Stimulated activated CD4-positive, alpha-beta T cell treated with anti-CD3 and anti-CD28 coated beads, Interleukin-2, amount 100 ng/mL, for 48 hours (primary cell): ENCODE measurements around the gene PAQR9.
A peak's percentile ranks its signal among the peaks of the same experiment; 100 is the strongest.

Experiments used
- DNase-seq, 2 donors: peaks; one replicate each; pipeline ENCODE4 v3.0.0-alpha.2; 2020

PAQR9 gene

DNA sequence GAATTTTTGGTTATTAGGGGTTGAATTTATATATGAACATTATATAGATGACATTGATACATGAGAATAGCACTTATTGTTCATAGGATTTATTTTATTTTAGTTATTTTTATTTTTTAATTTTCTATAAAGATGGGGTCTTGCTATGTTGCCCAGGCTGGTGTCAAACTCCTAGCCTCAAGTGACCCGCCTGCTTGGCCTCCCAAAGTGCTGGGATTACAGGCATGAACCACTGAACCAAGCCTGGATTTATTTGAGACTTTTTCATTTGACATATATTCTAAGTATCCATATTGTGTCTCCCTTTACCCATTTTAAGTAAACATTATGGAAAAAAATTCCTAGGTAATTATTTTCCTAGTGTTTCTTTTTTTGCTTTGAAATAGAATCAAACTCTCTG lies 12.5 kb downstream of the PAQR9 start:
- no peak for DNase-seq

DNA sequence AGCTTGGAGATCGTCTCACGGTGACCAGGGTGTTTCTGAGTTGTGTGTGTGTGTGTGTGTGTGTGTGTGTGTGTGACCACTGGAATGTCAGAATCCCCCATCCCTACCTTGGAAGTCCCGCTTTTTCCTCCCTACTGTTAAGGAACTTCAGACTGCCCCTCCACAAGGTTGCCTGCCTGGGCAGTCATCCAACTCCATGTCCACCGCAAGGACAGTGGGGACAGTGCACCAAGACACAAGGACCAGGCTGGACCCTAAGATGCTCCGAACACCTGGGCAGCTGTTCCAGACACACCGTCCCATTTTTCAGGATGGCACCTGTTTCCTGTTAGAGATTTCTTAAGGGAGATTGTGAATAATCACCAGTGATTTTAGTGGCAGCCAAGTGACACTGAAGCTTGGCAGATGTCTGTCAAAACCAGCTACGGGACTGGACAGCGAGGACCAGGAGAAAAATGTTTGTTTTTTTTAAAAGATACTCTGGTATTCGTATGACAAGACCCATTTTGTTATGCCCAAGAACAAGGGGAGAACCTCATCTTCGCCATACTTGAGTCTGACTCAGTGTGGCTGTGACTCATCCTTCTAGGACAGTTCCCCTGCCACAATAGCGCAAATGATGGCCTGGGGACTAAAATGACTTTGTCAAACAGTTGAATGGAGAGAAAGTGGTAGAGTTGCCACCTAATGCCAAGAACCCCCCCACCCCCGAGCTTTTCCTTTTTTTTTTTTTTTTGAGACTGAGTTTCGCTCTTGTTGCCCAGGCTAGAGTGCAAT lies 15.5 kb downstream of the PAQR9 start:
- peak in 1 of 2 donors; percentile 6 for DNase-seq

GRCh38 chr3:142947352-142947751 lies 16.1 kb downstream of the PAQR9 start:
- no peak for DNase-seq

- DNase-seq: no peak
Observed at GRCh38 chr3:142946861-142947260, 16.6 kb downstream of the PAQR9 start.

DNA sequence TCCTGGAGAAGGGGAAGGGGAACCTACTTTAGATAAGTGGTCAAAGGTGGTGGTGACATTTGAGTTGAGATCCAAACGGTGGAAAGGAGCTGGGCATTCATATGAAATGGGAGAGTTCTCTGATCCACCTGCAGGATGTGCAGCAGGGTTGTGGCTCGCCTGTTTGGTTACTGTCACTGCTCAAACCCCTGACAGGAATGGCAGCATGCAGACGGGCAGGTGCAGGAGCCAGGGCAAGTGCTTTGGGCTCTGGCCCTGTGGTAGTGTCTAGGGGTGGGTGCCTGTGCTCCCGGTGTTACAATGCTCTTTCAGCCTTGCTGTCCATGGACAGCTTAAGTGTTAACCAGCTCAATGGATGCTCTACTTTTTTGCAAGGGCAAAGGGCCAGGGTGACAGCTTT lies 18.5 kb downstream of the PAQR9 start:
- no peak for DNase-seq

- no peak for DNase-seq
Observed at GRCh38 chr3:142944342-142944741, 19.1 kb downstream of the PAQR9 start.

DNA sequence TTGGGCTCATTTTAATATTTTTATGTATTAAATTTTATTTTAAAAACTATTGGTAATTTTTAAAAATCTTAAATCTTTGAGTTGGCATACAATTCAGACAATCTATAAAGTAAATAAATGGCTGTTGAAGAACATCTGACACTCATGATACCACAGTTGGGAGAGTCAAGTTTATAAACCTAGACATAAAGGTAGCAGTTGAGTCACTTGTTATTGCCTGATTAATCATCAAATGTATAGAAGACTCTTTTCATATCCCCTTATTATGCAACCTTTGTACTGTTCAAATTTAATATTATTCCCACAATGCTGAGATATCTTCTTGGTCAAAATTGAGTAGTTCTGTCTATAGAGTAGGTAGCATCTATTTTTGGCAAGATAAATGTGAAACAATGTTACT lies 19.6 kb downstream of the PAQR9 start:
- DNase-seq: no peak

DNA sequence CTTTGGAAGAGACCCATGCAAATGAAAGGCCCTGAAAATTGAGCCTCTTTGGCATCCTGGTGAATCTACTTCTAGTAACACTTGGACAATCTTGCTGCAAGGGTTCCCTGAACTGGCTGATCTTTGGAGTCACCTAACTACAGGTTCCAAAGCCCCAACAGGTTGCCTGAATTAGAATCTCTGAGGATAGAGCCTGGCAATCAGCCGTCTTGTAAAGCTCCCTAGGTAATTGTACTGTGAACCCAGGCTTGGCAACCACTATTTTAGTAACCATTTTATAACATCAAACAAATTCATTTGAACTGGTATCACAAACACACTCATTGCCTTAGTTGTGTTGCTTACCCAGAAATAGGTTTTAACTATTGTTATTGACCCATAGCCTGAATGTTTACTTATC lies 20.1 kb downstream of the PAQR9 start:
- no peak for DNase-seq

DNA sequence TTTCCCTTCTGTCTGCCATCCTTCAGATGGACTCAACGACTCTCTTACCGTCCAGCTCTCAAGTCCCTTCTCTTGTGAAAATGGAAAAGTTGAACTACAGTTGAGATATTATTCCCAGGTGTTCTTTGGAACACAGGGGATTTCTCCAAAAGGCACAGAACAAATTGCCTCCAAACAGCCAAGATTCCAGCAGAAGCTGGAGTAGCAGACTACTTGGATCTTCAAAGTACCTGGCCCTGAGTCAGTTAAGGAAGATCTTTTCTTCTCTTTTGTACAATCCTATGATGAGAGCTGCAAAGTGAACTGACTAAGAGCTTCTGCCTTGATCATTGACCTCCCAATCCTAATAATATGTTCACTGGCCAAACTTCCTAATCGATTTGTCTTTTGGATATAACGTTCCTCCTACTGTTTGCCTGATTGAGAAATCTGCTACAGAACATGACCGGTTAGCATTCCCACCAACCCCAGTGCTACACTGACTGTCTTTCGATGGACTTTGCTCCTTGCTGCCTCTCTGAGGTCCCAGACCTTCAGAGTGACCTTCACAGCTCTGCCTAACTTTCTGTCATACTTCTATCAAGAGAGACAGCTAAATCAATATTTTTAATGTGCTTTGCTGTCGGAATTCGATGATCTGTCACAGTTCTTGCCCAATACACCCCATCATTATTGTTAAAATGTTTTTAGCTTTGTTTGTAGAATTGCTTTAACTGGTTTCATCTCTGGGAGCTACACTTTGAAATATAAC lies 21.9 kb downstream of the PAQR9 start:
- no peak for DNase-seq

GRCh38 chr3:142940472-142940871 lies 23.0 kb downstream of the PAQR9 start:
- no peak for DNase-seq

- no peak for DNase-seq
Observed at GRCh38 chr3:142940000-142940399, 23.5 kb downstream of the PAQR9 start.

GRCh38 chr3:142935963-142936362 lies 27.5 kb downstream of the PAQR9 start:
- DNase-seq: no peak

GRCh38 chr3:142934887-142935269 lies 28.6 kb downstream of the PAQR9 start:
- no peak for DNase-seq

GRCh38 chr3:142934128-142934886 lies 29.2 kb downstream of the PAQR9 start:
- DNase-seq: no peak

DNA sequence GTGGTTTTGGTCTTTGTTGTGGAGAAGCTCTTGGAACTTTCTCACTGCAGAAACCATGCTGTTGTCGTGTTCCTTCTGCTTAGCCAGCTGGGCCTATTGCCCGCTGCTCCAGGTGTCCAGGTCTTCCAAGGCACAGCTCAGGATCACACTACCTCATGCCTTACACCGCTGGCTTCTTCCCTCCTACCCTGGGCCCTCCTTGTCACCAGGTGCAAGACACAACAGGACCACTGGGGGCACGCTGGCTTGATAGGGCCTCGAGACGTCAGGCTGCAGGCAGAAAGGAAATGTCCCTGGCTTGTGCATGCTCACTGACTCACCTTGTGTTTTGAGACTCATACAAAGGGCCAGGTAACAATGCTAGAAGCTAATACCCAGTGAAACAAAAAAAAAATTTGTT lies 32.3 kb downstream of the PAQR9 start:
- no peak for DNase-seq

GRCh38 chr3:142930463-142930862 lies 33.0 kb downstream of the PAQR9 start:
- no peak for DNase-seq

GRCh38 chr3:142929890-142930289 lies 33.6 kb downstream of the PAQR9 start:
- no peak for DNase-seq

DNA sequence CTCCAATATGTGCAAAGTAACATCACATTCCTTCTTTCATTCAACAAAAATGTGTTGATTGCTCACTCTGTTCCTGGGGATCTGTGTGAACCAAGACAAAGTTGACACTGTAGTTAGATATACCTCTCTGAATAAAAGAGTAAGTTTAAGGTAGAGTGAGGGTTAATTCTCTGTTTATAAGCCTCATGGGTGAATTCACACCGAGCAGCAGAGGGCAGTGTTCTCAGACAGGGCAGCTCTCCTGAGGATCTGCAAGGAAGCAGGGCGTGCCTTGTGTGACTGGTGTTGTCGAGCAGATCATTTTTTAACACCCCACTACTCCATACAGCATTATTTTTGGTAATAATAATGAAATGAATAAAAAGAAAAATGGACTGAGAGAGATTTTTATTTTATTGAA lies 34.4 kb downstream of the PAQR9 start:
- peak; percentile 23 to 28 for DNase-seq

- DNase-seq: no peak
Observed at GRCh38 chr3:142926368-142926944, 37.0 kb downstream of the PAQR9 start.

GRCh38 chr3:142925140-142925539 lies 38.3 kb downstream of the PAQR9 start:
- no peak for DNase-seq

DNA sequence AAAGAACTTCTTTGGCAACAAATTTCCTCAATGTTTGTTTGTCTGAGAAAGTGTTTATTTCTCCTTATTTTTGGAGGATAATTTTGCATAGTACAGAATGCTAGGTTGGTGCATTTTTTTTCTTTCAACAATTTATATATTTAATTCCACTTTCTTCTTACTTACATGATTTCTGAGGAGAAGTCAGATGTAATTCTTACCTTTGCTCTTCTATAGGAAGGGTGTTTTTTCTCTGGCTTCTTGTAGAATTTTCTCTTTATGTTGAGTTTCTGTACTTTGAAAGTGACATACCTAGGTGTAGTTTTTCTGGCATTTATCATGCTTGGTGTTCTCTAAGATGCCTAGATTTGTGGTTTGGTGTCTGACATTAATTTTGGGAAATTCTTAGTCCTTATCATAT lies 39.8 kb downstream of the PAQR9 start:
- no peak for DNase-seq

DNA sequence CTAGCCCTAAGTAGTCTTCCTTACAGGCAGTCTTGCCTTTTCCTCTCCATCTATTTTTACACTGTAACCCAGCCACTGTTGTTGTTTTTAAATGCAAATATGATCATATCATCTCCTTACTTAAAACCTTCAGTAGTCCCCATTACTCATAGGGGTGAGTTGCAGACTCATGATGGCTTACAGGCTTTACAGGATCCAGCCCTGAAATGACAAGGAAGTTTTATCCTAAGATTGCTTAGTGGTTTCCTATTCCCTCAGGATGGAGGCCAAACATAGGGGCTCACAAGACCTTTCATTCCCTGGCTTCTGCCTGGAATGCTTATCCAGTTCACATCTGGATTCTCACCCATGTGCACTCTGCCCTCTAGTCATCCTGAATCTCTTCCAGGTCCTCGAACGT lies 46.9 kb downstream of the PAQR9 start:
- DNase-seq: no peak

GRCh38 chr3:142915636-142916035 lies 47.8 kb downstream of the PAQR9 start:
- no peak for DNase-seq
